K562 (cell line): ENCODE results near the gene CD37. TPM values are rescaled to one million over a fixed set of nuclear protein-coding genes. Genes with fewer than 3 reads are reported as not detected.
A peak's percentile ranks its signal among the peaks of the same experiment; 100 is the strongest.

Source experiments
- CHD4 ChIP-seq: fragments of 200-600 bp; sonication (generic); IDR thresholded peaks from 3 replicates; pipeline ENCODE4 v1.6.1; 2012; ENCODE audit warnings: low read depth, mild to moderate bottlenecking, mixed read lengths, low read length, inconsistent platforms; ENCODE audit not compliant: insufficient read depth, insufficient replicate concordance, poor library complexity, severe bottlenecking
- ERF ChIP-seq: fragments of 450-650 bp; formaldehyde crosslinking; IDR thresholded peaks from 2 replicates; pipeline ENCODE4 v1.4.0; 2020; ENCODE audit warnings: mild to moderate bottlenecking, mixed read lengths
- HDAC8 ChIP-seq: fragments of 450-650 bp; IDR thresholded peaks from 2 replicates; pipeline ENCODE4 v1.6.1; 2016; ENCODE audit warnings: mild to moderate bottlenecking, missing genetic modification characterization, moderate library complexity, missing compliant biosample characterization
- HMGXB4 ChIP-seq: sonication (generic); formaldehyde crosslinking; IDR thresholded peaks from 2 replicates; pipeline ENCODE4 v1.8.1; 2023; ENCODE audit warnings: mild to moderate bottlenecking, missing genetic modification reagents
- MCM3 ChIP-seq: fragments of 450-650 bp; IDR thresholded peaks from 2 replicates; pipeline ENCODE4 v1.6.1; 2016
- PKNOX1 ChIP-seq: fragments of 450-650 bp; IDR thresholded peaks from 2 replicates; pipeline ENCODE4 v1.6.1; 2016
- TSHZ1 ChIP-seq: fragments of 250-450 bp; sonication (Bioruptor Pico); IDR thresholded peaks from 2 replicates; pipeline ENCODE4 v1.4.0; 2020; ENCODE audit warnings: mild to moderate bottlenecking, moderate library complexity
- ZBTB1 ChIP-seq: sonication (generic); formaldehyde crosslinking; IDR thresholded peaks from 2 replicates; pipeline ENCODE4 v1.8.1; 2023; ENCODE audit warnings: missing genetic modification reagents, low read depth, mild to moderate bottlenecking, borderline replicate concordance
- ZFX ChIP-seq: sonication (generic); formaldehyde crosslinking; IDR thresholded peaks from 2 replicates; pipeline ENCODE4 v1.8.0; 2022; ENCODE audit warnings: mild to moderate bottlenecking, missing genetic modification reagents, moderate library complexity
- ZMIZ1 ChIP-seq, 2 experiments: fragments of 150-350 bp in 1 of 2; IDR thresholded peaks; 2 replicates each; pipeline ENCODE4 v1.6.1; 2012 to 2016; ENCODE audit warnings: low read depth in 2 of 2, low read length in 2 of 2, mild to moderate bottlenecking in 1 of 2, moderate library complexity in 1 of 2
- ZNF384 ChIP-seq: IDR thresholded peaks from 2 replicates; pipeline ENCODE4 v1.6.1; 2012; ENCODE audit warnings: low read depth, low read length, improper control_type of control experiment
- ZNF512 ChIP-seq: IDR thresholded peaks from 2 replicates; pipeline ENCODE4 v1.6.1; 2016; ENCODE audit warnings: missing genetic modification characterization, missing compliant biosample characterization
- polyA plus RNA-seq, 8 experiments: library from polyadenylated mRNA; depleted of rRNA in 4 of 8; stranded (reverse) in 5 of 8; unstranded in 3 of 8; fragments of >200 nt; fragmentation: Nextera tagmentation in 2 of 8; fragmentation: Illumina TruSeq in 1 of 8; extraction: Ambion mirVana in 2 of 8; extraction: Trizol in 1 of 8; gene quantifications; 2 replicates each; pipeline versions ENCODE4 v1.2.1 to v1.2.3, GENCODE V29; 2011 to 2014; ENCODE audit warnings: inconsistent platforms in 1 of 8, missing spikeins in 1 of 8
- total RNA-seq, 7 experiments: library from RNA; depleted of rRNA in 6 of 7; stranded (reverse); fragments of >200 nt in 6 of 7; fragmentation: Illumina TruSeq in 2 of 7; extraction: Trizol in 2 of 7; gene quantifications; 2 replicates each; pipeline versions ENCODE4 v1.2.1 to v1.2.3, GENCODE V29; 2011 to 2021; ENCODE audit warnings: low replicate concordance in 1 of 7

CD37 gene
- total and polyA plus RNA-seq, 9 of the 15 experiments (the other 6 are each of a cell fraction or from before 2014, with no cell fraction given) = 2.5 to 19.0 (median 7.4) TPM

GRCh38 chr19:49362048-49362928 is 27.1 kb downstream of the CD37 start, which contains the start of gene TEAD2 (continued):
- 0 out of 2 replicates have a peak, but pooled peaks have one; percentile 56 for TF ChIP-seq HMGXB4
- TF ChIP-seq ZNF384 = 0 out of 2 replicates have a peak, but pooled peaks have one; percentile 29
- TF ChIP-seq ZNF512 (tag) = peak; percentile 39; the same call in 1 of the 2 replicates
- TF ChIP-seq ZFX (CRISPR knock-in tag) = peak; percentile 43; the same call in 1 of the 2 replicates
- TF ChIP-seq MCM3 = no peak
- TF ChIP-seq ZBTB1 (CRISPR knock-in tag) = no peak
- TF ChIP-seq CHD4 = no peak
- no peak for TF ChIP-seq ZMIZ1 (IDR thresholded peaks at IDR 0.05; ENCODE audit: low read depth in 2 of 2, low read length in 2 of 2)
- peak; percentile 4; the same call in 1 of the 2 replicates for TF ChIP-seq PKNOX1
- no peak for TF ChIP-seq TSHZ1 (CRISPR knock-in tag)
- no peak for TF ChIP-seq ERF (CRISPR knock-in tag)
- TF ChIP-seq HDAC8 (tag) = no peak
